Gastroesophageal sphincter (tissue), 3 donors: Measurements from ENCODE around the gene BANP.
"Not testable (repeated sequence)": the region's sequence is repeated elsewhere in the genome, so short reads cannot be mapped to it uniquely, and the experiment has no call there.

Source experiments
- EP300 ChIP-seq: sonication (generic); formaldehyde crosslinking; IDR thresholded peaks from one replicate; pipeline ENCODE4 v1.6.1; 2017; ENCODE audit warnings: antibody characterized with exemption, mild to moderate bottlenecking
- POLR2A ChIP-seq, 2 donors: fragments of 450-650 bp; IDR thresholded peaks; one replicate each; pipeline ENCODE4 v1.6.1; 2017; ENCODE audit warnings: antibody characterized with exemption in 2 of 2, mild to moderate bottlenecking in 2 of 2, moderate library complexity in 1 of 2
- TF ChIP-seq, protein P1 (sequence below), 4 experiments: fragments of 200-600 bp in 2 of 4; fragments of 450-650 bp in 2 of 4; sonication (generic) in 1 of 4; IDR thresholded peaks; one replicate each; pipeline ENCODE4 v1.5.1; 2017 to 2019; ENCODE audit warnings: antibody characterized with exemption in 4 of 4, mild to moderate bottlenecking in 2 of 4, moderate library complexity in 2 of 4

DNA sequence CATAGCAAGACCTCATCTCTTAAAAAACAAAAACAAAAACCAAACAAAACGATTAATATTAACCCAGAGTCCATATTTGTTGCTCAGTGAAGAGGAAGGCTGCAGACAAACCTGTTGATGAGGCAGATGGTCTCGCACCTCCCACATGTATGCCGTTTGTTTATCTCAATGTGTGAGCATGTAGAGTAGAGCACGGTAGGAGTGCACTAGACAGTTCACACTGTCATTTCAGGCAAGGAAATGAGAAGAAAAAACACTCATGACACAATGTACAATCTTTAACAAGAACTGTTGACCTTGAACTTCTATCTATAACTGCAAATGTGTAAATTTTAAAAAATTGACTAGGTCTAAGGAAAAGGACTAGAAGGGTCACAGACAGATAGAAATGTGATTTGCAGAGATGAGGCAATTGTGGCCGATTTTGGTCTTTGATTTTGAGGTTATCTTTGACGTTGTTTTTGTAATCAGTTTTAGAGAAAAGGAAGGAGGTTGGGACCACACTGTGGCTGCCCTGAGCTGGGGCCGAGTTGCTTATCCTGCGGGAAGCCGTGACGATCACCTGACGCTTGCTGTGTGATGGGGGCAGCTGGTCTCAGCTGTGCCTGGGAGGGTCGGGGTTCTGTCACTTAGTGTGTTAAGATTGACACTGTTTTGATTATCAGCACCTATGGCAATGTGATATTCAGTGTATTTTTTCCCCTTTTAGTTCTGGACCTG is 28.8 kb downstream of the BANP start:
- TF ChIP-seq POLR2A (IDR thresholded peaks at IDR 0.05); EP300: not testable (repeated sequence)
- TF ChIP-seq, protein P1, sequence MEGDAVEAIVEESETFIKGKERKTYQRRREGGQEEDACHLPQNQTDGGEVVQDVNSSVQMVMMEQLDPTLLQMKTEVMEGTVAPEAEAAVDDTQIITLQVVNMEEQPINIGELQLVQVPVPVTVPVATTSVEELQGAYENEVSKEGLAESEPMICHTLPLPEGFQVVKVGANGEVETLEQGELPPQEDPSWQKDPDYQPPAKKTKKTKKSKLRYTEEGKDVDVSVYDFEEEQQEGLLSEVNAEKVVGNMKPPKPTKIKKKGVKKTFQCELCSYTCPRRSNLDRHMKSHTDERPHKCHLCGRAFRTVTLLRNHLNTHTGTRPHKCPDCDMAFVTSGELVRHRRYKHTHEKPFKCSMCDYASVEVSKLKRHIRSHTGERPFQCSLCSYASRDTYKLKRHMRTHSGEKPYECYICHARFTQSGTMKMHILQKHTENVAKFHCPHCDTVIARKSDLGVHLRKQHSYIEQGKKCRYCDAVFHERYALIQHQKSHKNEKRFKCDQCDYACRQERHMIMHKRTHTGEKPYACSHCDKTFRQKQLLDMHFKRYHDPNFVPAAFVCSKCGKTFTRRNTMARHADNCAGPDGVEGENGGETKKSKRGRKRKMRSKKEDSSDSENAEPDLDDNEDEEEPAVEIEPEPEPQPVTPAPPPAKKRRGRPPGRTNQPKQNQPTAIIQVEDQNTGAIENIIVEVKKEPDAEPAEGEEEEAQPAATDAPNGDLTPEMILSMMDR (IDR thresholded peaks at IDR 0.05): not testable (repeated sequence)
